ENCODE data around the gene EPHB2.

DNA sequence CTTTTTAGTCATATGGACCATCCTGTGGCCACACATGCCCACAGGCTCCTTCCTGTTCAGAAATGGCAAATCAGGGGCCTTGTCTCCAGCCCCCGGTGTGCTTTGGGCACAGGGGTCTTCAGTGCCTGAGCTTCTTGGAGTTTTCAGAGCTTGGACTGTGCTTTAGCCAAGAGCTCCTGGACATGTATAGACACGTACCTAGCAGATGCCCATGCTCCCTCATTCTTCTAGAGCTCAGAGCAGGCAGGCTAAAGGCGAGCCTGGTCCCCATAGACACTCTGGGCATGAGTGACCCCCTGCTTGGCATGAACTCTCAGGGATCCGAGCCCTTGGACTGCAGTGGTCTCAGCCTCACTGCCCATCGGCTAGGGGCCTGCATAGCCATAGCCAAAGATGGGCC is 106.8 kb downstream of the EPHB2 start:
- TF ChIP-seq, protein P1, sequence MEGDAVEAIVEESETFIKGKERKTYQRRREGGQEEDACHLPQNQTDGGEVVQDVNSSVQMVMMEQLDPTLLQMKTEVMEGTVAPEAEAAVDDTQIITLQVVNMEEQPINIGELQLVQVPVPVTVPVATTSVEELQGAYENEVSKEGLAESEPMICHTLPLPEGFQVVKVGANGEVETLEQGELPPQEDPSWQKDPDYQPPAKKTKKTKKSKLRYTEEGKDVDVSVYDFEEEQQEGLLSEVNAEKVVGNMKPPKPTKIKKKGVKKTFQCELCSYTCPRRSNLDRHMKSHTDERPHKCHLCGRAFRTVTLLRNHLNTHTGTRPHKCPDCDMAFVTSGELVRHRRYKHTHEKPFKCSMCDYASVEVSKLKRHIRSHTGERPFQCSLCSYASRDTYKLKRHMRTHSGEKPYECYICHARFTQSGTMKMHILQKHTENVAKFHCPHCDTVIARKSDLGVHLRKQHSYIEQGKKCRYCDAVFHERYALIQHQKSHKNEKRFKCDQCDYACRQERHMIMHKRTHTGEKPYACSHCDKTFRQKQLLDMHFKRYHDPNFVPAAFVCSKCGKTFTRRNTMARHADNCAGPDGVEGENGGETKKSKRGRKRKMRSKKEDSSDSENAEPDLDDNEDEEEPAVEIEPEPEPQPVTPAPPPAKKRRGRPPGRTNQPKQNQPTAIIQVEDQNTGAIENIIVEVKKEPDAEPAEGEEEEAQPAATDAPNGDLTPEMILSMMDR (IDR thresholded peaks at IDR 0.05) = no peak
- TF ChIP-seq POLR2AphosphoS5 (IDR thresholded peaks at IDR 0.05) (no peak), POLR2A (IDR thresholded peaks at IDR 0.05) (no peak), EP300 (IDR thresholded peaks at IDR 0.05) (no peak)

All from suprapubic skin (tissue), 4 donors.